PC-3 (cell line): ENCODE measurements around the gene NPIPA2.
"Not testable (repeated sequence)": the region's sequence is repeated elsewhere in the genome, so short reads cannot be mapped to it uniquely, and the experiment has no call there.

Source experiments
- CTCF ChIP-seq: fragments of 300-600 bp; sonication (generic); conservative IDR thresholded peaks from 2 replicates; pipeline ENCODE4 v1.5.1; 2017; ENCODE audit warnings: antibody characterized with exemption, low read depth, mild to moderate bottlenecking, low read length
- EZH2 ChIP-seq: fragments of 300-600 bp; sonication (generic); IDR thresholded peaks from one replicate; pipeline ENCODE4 v1.6.1; 2017; ENCODE audit warnings: antibody characterized with exemption, mild to moderate bottlenecking, low read length; ENCODE audit not compliant: unreplicated experiment
- EZH2phosphoT487 ChIP-seq: fragments of 300-600 bp; sonication (generic); IDR thresholded peaks from 2 replicates; pipeline ENCODE4 v1.6.1; 2018; ENCODE audit warnings: mild to moderate bottlenecking, antibody characterized with exemption, low read length, borderline replicate concordance

- TF ChIP-seq CTCF, EZH2, EZH2phosphoT487: not testable (repeated sequence)
Observed at GRCh38 chr16:14775624-14776023, 33.3 kb downstream of the NPIPA2 start.
